Activated T-cell treated with anti-CD3 and anti-CD28 coated beads, Interleukin-2, amount 50 U/mL, for 72 hours (primary cell): ENCODE results near the gene NKAIN4. TPM values are rescaled to one million over a fixed set of nuclear protein-coding genes. Genes with fewer than 3 reads are reported as not detected.
A peak's percentile ranks its signal among the peaks of the same experiment; 100 is the strongest.

ENCODE experiments used
- ATAC-seq, 2 donors: fragments of 150-1000 bp; cut with Tn5 transposase; replicated peaks in 1 of 2; 2 replicates each; pipeline ENCODE4 v1.10.0; 2021; ENCODE audit warnings: moderate library complexity in 2 of 2, mild to moderate bottlenecking in 1 of 2
- DNase-seq, 2 donors: peaks; one replicate each; pipeline ENCODE4 v3.0.0; 2021 to 2022; ENCODE audit warnings: mixed read lengths in 1 of 2
- H3K27ac Mint-ChIP-seq: one replicate; pipeline ENCODE4 v1.8.0; 2022; ENCODE audit warnings: mild to moderate bottlenecking, moderate library complexity, mixed read lengths
- H3K27me3 Mint-ChIP-seq: one replicate; pipeline ENCODE4 v1.8.0; 2022; ENCODE audit warnings: low read depth, mixed read lengths
- H3K36me3 Mint-ChIP-seq, 2 donors: one replicate each; pipeline ENCODE4 v1.8.0; 2022; ENCODE audit warnings: mixed read lengths in 2 of 2, mild to moderate bottlenecking in 1 of 2; ENCODE audit not compliant: insufficient read depth in 2 of 2
- H3K4me1 Mint-ChIP-seq: one replicate; pipeline ENCODE4 v1.8.0; 2022; ENCODE audit warnings: low read depth, mixed read lengths
- H3K4me3 Mint-ChIP-seq, 2 donors: one replicate each; pipeline ENCODE4 v1.8.0; 2022; ENCODE audit warnings: mild to moderate bottlenecking in 2 of 2, mixed read lengths in 2 of 2, moderate library complexity in 2 of 2
- H3K9me3 Mint-ChIP-seq, 2 donors: one replicate each; pipeline ENCODE4 v1.8.0; 2022; ENCODE audit warnings: mixed read lengths in 2 of 2
- total RNA-seq, 2 donors: library from RNA; stranded (reverse); gene quantifications; one replicate each; pipeline ENCODE4 v1.2.3, GENCODE V29; 2022

NKAIN4 gene
- total RNA-seq = not detected

GRCh38 chr20:63254232-63254605 is at the start of gene NKAIN4:
Gene NKAIN4 (minus strand): TSS chr20:63254463. CDS start chr20:63254450, 13 bp downstream.
- H3K27me3 Mint-ChIP-seq = peaks cover 63% of the 10 kb centered on the region
- H3K27ac Mint-ChIP-seq = no peak within 1 kb of the TSS
- H3K4me1 Mint-ChIP-seq = peaks cover 6% of the 10 kb centered on the region
- no peaks in the 10 kb centered on the region for H3K36me3 Mint-ChIP-seq
- H3K9me3 Mint-ChIP-seq = no peaks in the 10 kb centered on the region
- ATAC-seq (no peak), DNase-seq (no peak)
- peak within 1 kb of the TSS; percentile 38 to 54 for H3K4me3 Mint-ChIP-seq

- ATAC-seq = no peak
These were observed 48.9 kb upstream of the NKAIN4 start for GRCh38 chr20:63303095-63303666.

GRCh38 chr20:63301671-63302070 is 47.4 kb upstream of the NKAIN4 start:
- Mint-ChIP-seq H3K4me1 (no peaks in the 10 kb centered on the region), H3K27ac (no peak overlapping the region), H3K9me3 (peaks cover 0 to 4% of the 10 kb centered on the region in 2 donors), H3K4me3 (no peak overlapping the region), H3K27me3 (peaks cover 24% of the 10 kb centered on the region), H3K36me3 (peaks cover 0 to 2% of the 10 kb centered on the region in 2 donors)
- DNase-seq = no peak
- no peak for ATAC-seq

More at GRCh38 chr20:63303095-63303666, 48.9 kb upstream of the NKAIN4 start:
- H3K4me1 Mint-ChIP-seq = no peaks in the 10 kb centered on the region
- H3K27me3 Mint-ChIP-seq = peaks cover 24% of the 10 kb centered on the region
- H3K4me3 Mint-ChIP-seq = no peak overlapping the region
- no peak overlapping the region for H3K27ac Mint-ChIP-seq
- peaks cover 0 to 4% of the 10 kb centered on the region in 2 donors for H3K9me3 Mint-ChIP-seq
- H3K36me3 Mint-ChIP-seq = peaks cover 0 to 2% of the 10 kb centered on the region in 2 donors
- no peak for DNase-seq

GRCh38 chr20:63298731-63299312 is 44.6 kb upstream of the NKAIN4 start:
- Mint-ChIP-seq H3K4me1 (no peaks in the 10 kb centered on the region), H3K36me3 (peaks cover 0 to 2% of the 10 kb centered on the region in 2 donors), H3K4me3 (no peak overlapping the region), H3K27ac (no peak overlapping the region), H3K9me3 (peaks cover 0 to 4% of the 10 kb centered on the region in 2 donors), H3K27me3 (peaks cover 24% of the 10 kb centered on the region)
- DNase-seq = no peak
- no peak for ATAC-seq

- Mint-ChIP-seq H3K36me3 (peaks cover 0 to 2% of the 10 kb centered on the region in 2 donors), H3K27ac (no peak overlapping the region), H3K9me3 (peaks cover 0 to 4% of the 10 kb centered on the region in 2 donors), H3K4me3 (no peak overlapping the region), H3K27me3 (peaks cover 24% of the 10 kb centered on the region), H3K4me1 (no peaks in the 10 kb centered on the region)
- ATAC-seq = no peak
- no peak for DNase-seq
These were observed 43.7 kb upstream of the NKAIN4 start for GRCh38 chr20:63297796-63298572.

GRCh38 chr20:63297371-63297781 is 43.1 kb upstream of the NKAIN4 start:
- peaks cover 0 to 4% of the 10 kb centered on the region in 2 donors for H3K9me3 Mint-ChIP-seq
- DNase-seq (no peak), ATAC-seq (no peak)
- peaks cover 18% of the 10 kb centered on the region for H3K27me3 Mint-ChIP-seq
- H3K27ac Mint-ChIP-seq = no peak overlapping the region
- no peaks in the 10 kb centered on the region for H3K36me3 Mint-ChIP-seq
- H3K4me3 Mint-ChIP-seq = no peak overlapping the region
- no peaks in the 10 kb centered on the region for H3K4me1 Mint-ChIP-seq

GRCh38 chr20:63296531-63297299 is 42.5 kb upstream of the NKAIN4 start:
- Mint-ChIP-seq H3K4me3 (no peak overlapping the region), H3K4me1 (no peaks in the 10 kb centered on the region), H3K9me3 (peaks cover 0 to 4% of the 10 kb centered on the region in 2 donors), H3K27ac (no peak overlapping the region), H3K27me3 (peaks cover 15% of the 10 kb centered on the region), H3K36me3 (no peaks in the 10 kb centered on the region)
- DNase-seq (no peak), ATAC-seq (no peak)

GRCh38 chr20:63295846-63296245 is 41.6 kb upstream of the NKAIN4 start:
- H3K9me3 Mint-ChIP-seq = no peaks in the 10 kb centered on the region
- no peak overlapping the region for H3K27ac Mint-ChIP-seq
- H3K36me3 Mint-ChIP-seq = no peaks in the 10 kb centered on the region
- H3K4me1 Mint-ChIP-seq = no peaks in the 10 kb centered on the region
- peak overlapping the region in 1 of 2 donors; percentile 17 for H3K4me3 Mint-ChIP-seq
- H3K27me3 Mint-ChIP-seq = peaks cover 9% of the 10 kb centered on the region
- DNase-seq (no peak), ATAC-seq (peak; percentile 6 to 7)

GRCh38 chr20:63295422-63295821 is 41.2 kb upstream of the NKAIN4 start:
- no peaks in the 10 kb centered on the region for H3K9me3 Mint-ChIP-seq
- peaks cover 6% of the 10 kb centered on the region for H3K27me3 Mint-ChIP-seq
- no peaks in the 10 kb centered on the region for H3K4me1 Mint-ChIP-seq
- H3K36me3 Mint-ChIP-seq = no peaks in the 10 kb centered on the region
- DNase-seq (no peak), ATAC-seq (peak; percentile 14 to 24)
- peak overlapping the region in 1 of 2 donors; percentile 17 for H3K4me3 Mint-ChIP-seq
- no peak overlapping the region for H3K27ac Mint-ChIP-seq

- DNase-seq (no peak), ATAC-seq (no peak)
- Mint-ChIP-seq H3K4me3 (no peak overlapping the region), H3K27me3 (peaks cover 6% of the 10 kb centered on the region), H3K9me3 (no peaks in the 10 kb centered on the region), H3K27ac (no peak overlapping the region), H3K36me3 (no peaks in the 10 kb centered on the region), H3K4me1 (no peaks in the 10 kb centered on the region)
These were observed 40.8 kb upstream of the NKAIN4 start for GRCh38 chr20:63295018-63295417.

- no peak overlapping the region for H3K27ac Mint-ChIP-seq
- no peaks in the 10 kb centered on the region for H3K36me3 Mint-ChIP-seq
- no peaks in the 10 kb centered on the region for H3K9me3 Mint-ChIP-seq
- DNase-seq (no peak), ATAC-seq (no peak)
- H3K4me3 Mint-ChIP-seq = no peak overlapping the region
- H3K4me1 Mint-ChIP-seq = no peaks in the 10 kb centered on the region
- H3K27me3 Mint-ChIP-seq = peaks cover 6% of the 10 kb centered on the region
These were observed 40.3 kb upstream of the NKAIN4 start for GRCh38 chr20:63294536-63294900.

- H3K27me3 Mint-ChIP-seq = peaks cover 2% of the 10 kb centered on the region
- ATAC-seq (no peak), DNase-seq (no peak)
- H3K4me1 Mint-ChIP-seq = no peaks in the 10 kb centered on the region
- H3K4me3 Mint-ChIP-seq = no peak overlapping the region
- no peak overlapping the region for H3K27ac Mint-ChIP-seq
- H3K9me3 Mint-ChIP-seq = no peaks in the 10 kb centered on the region
- H3K36me3 Mint-ChIP-seq = no peaks in the 10 kb centered on the region
These were observed 39.7 kb upstream of the NKAIN4 start for GRCh38 chr20:63293871-63294535.
